GM21390 (cell line): ENCODE data around the gene CCNY.
"Not testable (repeated sequence)": the region's sequence is repeated elsewhere in the genome, so short reads cannot be mapped to it uniquely, and the experiment has no call there.

Experiments used
- ATAC-seq: cut with Tn5 transposase; IDR thresholded peaks from one replicate; pipeline ENCODE4 v1.9.1; 2021; ENCODE audit not compliant: unreplicated experiment

Gene CCNY

DNA sequence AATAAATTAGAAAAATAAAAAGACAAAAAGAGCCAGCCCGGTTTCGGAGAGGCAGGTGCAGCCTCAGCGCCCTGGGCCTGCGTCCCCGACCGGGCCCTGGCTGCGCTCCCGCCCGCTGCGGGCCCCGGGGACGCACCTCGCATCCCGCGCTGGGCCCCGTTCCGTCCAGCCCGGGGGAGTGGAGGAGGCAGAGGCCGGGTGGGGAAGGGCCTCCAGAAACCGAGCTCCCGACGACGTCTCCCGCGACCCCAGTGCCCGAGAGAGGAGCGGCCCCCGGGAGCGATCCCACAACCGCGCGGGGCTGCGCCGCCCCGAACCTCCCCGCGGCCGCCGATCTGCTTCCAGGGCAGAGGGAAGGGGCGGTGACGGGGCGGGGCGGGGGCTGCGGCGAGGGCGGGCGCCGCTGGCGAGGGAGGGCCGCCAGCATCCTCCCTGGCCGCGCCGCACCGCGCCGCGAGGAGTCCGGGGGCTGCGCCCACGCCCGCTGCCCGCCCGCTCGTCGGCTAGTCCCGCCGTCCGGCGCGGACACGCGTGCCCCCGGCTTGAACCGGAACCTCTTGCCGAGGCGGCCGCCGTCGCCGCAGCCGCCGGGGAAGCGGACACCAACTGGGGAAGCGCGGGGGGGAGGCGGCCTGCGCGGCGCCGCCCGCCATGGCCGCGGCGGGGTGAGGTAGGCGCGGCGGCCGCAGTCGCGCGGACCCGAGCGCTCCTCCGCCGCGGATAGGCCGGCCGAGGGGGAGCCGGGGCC lies at the start of gene CCNY:
TSS of gene CCNY (plus strand) at position 426 of the 748 bp plus-strand sequence. CDS start 545 bp downstream, outside the sequence.
- ATAC-seq: peak; percentile 64

DNA sequence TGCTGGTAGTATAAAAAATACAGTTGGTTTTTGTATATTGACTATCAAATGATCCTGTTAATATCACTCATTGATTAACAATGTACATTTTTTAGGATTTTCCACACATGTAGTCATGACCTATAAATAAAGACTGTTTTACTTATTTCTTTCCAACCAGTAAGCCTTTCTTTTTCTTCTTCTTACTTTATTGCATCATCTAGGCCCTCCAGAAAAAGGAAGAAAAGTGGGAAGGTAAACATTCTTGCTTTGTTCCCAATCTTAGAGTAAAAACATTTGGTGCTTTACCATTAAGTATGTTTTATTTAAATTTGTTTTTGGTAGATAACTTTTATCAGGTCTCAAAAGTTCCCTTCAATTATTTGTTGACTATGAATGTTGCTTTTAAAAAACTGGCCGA lies 47.1 kb upstream of the CCNY start:
- ATAC-seq: no peak

DNA sequence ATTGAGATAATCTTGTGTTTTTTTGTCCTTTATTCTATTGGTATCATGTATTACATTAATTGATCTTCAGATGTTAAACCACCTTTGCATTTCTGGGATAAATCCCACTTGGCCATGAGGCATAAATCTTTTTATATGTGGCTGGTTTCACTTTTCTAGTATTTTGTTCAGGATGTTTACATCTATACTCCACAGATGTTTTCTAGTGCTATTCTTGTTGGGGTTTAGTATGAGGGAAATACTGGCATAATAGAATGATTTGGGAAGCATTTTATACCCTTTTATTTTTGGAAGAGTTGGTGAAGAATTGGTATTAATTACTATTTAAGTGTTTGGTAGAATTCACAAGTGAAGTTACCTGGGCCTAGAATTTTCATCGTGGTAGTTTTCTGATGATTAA lies 41.8 kb upstream of the CCNY start:
- no peak for ATAC-seq

DNA sequence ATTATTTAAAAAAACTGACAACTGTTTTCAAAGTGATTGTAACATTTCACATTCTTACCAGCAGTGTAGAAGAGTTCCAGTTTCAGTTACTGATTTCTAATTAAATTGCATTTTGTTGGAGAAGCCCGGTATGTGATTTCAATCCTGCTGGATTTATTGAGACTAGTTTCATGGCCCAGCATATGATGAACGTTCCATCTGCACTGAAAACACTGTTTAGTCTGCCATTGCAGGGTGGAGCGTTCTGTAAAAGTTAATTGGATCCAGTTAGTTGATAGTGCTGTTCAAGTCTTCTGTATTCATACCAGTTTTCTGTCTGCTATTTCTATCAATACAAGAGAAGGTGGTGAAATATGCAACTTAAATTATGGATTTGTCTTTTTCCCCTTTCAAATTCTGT lies 37.3 kb upstream of the CCNY start:
- no peak for ATAC-seq

DNA sequence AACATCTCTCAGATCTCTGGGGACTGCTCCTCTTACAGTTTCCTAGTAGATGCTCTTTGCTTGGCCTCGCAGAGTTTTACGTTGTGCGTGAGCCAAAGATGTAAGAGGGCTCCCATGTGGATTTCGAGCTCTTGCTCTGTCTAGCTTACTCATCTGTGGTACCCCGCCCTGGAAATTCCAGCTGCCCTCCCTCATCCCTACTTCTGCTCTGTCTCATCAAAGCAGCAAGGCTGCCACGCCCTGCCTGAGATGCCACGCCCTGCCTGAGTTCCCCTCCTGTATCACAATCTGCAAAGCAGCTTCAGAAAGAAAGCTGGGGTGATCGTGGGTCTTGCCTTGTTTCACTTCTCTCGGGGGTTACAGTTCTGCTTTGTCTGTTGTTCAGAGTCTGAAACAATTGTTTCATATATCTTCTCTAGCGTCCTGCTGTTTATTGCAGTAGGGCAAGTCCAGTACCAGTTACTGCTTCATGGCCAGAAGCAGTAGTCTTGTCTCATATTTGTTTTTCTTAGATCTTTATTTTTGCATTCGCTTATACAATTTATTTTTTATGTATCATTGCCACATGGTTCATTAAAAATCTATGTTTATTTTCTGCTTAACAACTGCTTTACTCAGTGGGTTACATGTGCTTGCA lies 36.1 kb upstream of the CCNY start:
- ATAC-seq: peak; percentile 99

DNA sequence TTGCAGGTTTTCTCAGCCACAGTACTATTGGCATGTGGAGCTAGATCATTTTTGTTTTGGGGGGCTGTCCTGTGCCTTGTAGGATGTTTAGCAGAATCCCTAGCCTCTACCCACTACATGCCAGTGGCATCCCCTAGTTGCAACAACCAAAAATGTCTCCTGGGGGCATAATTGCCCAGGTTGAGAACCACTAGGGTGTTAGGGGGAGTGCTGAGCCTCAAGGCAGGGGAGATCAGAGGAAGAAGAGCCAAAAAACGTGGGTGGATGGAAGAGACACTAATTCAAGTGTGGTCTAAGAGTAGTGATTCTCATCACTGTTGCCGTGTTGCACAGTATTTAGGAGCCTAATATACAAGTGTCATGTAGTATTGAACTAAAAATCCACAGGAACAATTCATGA lies 31.7 kb upstream of the CCNY start:
- no peak for ATAC-seq

DNA sequence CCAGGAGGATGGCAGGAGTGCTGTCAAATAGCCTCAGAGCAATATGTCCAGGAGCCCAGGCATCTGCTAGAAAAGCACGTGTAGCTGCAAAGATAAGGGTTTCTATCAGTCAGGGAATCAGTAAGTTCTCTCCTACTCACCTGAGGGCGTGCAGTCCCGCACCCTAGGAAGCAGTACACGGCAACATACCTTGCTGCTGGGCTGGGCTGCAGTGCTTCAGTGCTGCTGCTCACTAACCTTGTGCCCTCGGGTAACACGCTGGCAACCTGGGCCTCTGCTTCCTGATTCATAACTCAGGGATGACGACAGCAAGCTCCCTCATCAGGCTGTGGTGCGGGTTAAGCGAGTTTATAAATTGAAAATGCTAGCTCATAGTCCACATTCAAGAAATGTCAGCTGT lies 29.5 kb upstream of the CCNY start:
- ATAC-seq: no peak

DNA sequence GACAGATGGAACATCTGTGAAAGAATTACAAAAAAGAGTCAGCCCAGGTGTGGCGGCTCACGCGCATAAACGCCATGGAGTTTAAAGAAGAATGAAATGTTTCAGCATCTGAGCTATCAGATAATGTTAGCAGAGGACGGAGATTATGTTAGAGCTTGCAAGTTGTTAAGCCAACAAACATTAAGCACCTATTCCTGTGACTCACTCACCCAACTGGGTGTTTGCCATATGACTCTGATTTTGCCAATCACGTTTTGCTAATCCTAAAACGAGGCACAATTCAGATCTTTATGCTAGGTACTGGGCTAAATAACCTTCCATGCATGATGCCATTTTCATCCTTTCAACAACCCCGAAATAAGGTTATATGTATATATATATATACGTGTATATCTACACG lies 29.0 kb upstream of the CCNY start:
- ATAC-seq: no peak

DNA sequence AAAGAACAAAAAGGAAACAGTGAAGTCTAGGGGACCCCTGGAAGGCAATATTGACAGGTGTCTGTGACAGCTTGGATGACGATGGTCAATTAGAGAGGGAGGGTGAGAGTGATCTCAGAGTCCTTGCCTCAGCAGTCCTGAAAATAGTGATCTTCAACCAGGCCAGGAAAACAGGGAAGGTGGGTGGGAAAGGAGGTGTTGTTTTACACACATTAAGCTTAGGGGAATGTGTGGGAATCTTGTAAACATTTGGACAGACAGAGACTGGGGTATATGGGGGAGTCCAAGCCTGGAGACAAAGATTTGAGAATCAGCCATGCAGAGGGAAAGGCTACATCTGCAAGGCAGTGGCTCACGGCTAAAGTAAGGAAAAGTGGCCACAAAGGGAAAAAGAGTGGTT lies 27.5 kb upstream of the CCNY start:
- ATAC-seq: no peak

DNA sequence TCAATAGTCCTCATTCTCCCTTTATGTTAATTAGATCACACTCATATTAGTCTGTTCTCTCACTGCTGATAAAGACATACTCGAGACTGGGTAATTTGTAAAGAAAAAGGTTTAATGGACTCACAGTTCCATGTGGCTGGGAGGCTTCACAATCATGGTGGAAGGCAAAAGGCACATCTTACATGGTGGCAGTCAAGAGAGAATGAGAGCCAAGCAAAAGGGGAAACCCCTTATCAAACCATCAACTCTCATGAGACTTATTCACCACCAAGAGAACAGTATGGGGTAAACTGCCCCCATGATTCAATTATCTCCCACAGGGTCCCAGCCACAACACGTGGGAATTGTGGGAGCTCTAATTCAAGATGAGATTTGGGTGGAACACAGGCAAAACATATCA lies 22.2 kb upstream of the CCNY start:
- ATAC-seq: not testable (repeated sequence)

DNA sequence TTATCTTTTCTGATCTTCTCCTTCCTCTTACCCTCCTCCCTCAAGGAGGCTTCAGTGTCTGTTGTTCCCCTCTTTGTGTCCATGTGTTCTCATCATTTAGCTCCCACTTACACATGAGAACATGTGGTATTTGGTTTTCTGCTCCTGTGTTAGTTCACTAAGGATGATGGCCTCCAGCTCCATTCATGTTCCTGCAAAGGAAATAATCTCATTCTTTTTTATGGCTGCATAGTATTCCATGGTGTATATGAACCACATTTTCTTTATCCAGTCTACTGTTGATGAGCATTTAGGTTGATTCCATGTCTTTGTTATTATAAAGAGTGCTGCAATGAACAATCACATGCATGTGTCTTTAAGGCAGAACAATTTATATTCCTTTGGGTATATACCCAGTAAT lies 21.1 kb upstream of the CCNY start:
- not testable (repeated sequence) for ATAC-seq

DNA sequence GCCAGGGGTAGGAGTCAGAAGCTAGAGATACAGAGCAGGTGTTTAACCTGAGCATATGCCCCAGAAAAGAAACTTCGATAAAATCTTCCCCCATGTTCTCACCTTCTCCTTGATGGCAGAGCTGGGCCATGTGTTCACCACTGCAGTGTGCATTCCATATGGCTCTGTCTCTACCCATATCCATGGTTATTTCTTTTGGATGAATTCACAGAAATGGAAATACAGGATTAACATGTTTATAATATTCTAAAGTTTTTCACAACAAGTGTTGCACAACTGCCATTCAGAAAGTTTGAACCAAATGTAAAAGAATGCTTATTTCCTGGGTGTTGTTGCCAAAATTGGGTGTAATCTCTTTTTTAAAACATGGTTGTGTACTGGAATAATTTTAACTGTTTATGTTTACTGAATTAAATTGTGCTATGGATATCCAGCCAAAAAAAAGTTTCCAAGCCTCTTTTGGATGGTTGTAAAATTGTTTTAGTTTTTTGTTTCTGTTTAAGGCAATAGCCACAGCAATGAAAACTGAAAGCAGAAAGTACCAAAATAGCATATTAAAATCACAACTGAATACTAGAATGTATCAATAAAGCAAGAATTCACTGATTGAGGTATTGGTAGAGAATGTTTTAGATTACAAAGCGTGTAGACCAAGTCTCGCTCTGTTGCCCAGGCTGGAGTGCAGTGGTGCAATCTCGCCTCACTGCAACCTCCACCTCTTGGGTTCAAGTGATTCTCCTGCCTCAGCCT lies 19.9 kb upstream of the CCNY start:
- peak; percentile 86 for ATAC-seq

DNA sequence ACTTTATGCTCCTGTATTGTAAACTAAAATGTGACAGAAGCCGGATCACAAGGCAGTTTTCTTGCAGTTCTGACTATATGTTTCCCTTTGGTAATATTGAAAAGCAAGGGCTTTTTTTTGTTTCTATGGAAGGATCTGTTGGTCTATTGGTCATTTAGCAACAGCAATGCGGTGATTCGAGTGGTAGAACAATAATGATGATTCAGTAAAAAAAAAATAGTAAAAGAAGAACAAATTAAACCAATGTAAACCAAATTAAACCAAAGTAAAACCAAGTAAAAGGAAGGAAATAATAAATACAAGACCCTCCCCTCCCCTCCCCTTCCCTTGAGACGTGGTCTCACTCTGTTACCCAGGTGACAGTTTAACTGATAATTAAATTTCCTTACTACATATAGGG lies 17.8 kb upstream of the CCNY start:
- ATAC-seq: no peak

DNA sequence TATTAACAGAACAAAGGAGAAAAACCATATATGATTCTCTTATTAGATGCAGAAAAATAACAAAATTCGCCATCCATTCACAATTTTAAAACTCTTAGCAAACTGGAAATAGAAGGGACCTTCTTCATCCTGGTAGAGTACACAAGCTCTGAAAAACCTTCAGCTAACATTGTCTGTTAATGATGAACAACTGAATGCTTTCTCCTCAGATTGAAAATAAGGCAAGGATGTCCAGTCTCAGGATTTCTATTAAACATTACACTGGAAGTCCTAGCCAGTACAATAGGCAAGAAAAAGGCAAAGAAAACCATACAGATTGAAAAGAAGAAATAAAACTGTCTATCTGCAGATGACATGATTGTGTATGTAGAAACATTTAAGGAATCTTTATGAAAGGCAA lies 16.0 kb upstream of the CCNY start:
- ATAC-seq: no peak

DNA sequence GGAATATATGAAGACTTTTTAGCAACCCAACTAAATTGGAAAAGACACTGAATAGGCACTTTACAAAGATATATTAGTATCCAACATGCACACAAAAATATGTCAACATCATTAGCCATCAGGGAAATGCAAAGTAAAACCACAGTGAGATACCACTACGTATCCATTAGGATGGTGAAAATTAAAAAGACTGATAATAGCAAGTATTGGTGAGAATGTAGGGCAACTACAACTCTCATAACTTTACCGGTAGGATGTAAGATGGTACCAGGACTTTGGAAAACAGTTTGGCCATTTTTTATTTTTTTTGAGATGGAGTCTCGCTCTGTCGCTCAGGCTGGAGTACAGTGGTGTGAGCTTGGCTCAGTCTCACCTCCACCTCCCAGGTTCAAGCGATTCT lies 13.7 kb upstream of the CCNY start:
- ATAC-seq: no peak

DNA sequence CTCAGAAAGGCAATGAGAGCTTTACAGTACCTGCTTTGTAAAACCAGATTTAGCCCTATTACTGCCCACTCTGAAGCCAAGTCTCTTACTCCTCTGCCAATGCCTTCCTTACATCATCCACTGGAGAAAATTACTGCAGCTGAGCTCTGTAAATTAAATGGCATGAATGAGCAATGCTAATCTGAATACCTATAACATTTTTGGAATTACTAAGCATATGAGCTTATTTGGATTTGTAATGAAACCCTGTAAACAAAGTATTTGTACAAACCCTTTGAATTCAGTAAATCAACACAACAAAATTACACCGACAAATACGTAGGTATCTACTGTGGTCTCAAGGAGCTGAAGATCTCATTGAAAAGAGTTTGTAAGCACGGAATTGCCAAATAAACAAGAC lies 12.1 kb upstream of the CCNY start:
- no peak for ATAC-seq

DNA sequence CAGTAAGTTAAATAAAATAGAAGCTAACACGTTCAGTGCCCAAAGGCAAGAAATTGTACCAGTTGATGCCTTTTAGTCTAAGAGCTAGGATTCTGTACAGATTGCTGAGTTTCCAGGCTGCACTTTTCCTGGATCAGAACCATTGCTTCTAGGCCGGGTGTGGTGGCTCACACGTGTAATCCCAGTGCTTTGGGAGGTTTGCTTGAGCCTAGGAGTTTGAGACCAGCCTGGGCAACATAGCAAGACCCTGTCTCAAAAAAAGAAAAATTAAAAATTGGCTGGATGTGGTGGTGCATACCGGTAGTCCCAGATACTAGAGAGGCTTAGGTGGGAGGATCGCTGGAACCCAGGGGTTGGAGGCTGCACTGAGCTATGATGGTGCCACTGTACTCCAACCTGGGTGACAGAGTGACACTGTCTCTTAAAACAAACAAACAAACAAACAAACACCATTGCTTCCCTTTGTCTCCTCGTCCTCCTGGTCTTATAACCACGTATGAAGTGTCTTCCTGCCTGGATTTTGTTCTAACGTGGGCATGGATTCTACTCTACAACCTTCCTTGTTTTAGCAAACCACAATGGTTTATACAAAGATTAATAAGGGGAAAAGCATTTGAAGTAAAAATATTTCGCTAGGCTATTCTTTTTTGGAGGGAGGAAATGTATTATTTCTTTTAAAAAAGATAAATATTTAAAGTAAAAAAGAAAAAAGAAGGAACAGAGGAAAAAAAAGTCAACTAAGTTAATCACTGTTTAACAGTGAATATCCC lies 9.7 kb upstream of the CCNY start:
- ATAC-seq: no peak

DNA sequence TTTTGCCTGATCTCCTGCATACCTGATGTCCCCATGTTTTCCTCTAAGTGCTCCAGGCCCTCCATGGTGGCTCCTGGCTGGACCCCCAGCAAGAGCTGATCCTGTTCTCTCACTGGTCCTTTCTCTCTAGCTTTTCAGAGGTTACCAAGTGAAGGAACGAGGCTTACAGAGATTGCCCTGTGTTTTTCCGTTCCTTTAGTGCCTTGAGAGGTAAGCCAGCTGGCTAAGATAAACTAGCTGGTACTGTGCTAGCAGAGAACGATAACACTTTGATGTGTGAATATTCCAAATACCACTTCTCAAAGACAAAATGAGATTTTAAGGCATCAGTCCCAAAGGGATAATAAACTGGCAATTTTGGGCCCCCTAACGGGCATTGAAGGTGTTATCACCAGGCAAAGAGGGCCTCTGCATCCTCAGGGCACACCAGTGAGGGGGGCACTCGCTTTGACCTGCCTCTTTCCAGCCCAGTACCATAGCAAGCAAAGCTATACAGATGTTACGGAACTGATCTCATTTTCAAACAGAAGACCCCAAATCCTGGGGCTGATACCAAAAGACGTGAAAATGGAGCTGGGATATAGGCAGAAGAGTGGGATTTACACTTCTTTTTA lies 8.4 kb upstream of the CCNY start:
- no peak for ATAC-seq

DNA sequence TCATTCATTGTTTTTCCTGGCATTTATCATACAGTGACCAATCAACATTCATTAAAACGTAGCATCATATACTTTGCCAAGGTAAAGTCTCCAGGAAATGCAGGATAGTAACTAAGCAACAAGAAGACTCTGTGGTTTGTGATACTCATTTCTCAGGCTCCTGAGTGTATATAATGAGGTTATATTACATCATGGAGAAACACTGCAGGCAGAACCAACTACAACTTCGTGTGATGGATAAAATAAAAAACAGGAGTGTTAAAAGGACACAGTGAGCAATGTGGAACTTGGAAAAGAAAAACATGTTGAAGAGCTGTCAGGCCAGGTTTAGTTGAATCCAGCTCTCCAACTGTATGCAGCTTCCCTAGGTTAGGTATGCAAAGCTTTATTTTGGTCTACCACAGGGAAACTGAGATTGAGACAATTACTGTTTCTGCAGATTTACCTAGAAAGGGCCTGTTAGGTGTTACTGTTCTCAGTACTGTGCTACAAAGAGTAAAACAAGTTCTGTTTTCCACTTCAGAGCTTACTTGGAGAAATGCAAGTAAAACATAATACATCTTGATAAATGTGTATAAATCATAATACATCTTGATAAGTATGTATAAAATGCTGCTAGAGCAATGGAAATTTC lies 7.8 kb upstream of the CCNY start:
- peak; percentile 67 for ATAC-seq

DNA sequence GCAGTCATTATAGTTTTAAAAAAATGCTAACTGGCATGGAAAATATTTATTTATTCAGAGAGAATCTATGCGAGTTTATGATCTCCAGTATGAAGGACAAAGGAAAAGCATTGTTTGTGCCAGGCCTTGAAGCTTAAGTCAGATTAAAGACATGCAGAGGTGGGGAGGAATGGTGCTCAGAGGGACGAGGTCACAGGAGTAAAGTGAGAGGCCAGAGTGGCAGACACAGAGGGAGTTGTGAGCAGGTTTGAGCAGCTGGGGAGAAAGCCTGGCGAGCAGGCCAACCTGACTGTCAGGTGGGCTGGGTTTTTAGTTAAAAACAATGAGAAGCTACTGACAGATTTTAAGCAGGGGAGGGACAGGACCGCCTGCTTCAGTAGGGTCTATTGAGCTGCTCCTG lies 6.8 kb upstream of the CCNY start:
- ATAC-seq: no peak
